RWPE2 (cell line): ENCODE data around the gene PRLHR.
A peak's percentile ranks its signal among the peaks of the same experiment; 100 is the strongest.

Experiments
- ATAC-seq: fragments of 200-7000 bp; cut with Tn5 transposase; 3 replicates; pipeline ENCODE4 v1.9.1; 2021; ENCODE audit warnings: low read depth
- DNase-seq: peaks from one replicate; pipeline ENCODE4 v3.0.0-alpha.2; 2020; ENCODE audit warnings: low spot score
- H3K27ac ChIP-seq: fragments of 450-650 bp; 2 replicates; pipeline ENCODE4 v1.5.1; 2017; ENCODE audit warnings: mild to moderate bottlenecking; ENCODE audit not compliant: poor library complexity, severe bottlenecking
- H3K27me3 ChIP-seq: fragments of 250-450 bp; sonication (Bioruptor Pico); 2 replicates; pipeline ENCODE4 v1.5.1; 2021; ENCODE audit warnings: mild to moderate bottlenecking, moderate library complexity; ENCODE audit not compliant: insufficient read depth, poor library complexity, severe bottlenecking
- H3K36me3 ChIP-seq: fragments of 250-450 bp; sonication (Bioruptor Pico); 2 replicates; pipeline ENCODE4 v1.5.1; 2020; ENCODE audit warnings: low read depth, mild to moderate bottlenecking, moderate library complexity
- H3K4me1 ChIP-seq: fragments of 250-450 bp; sonication (Bioruptor Pico); 2 replicates; pipeline ENCODE4 v1.5.1; 2021; ENCODE audit warnings: mild to moderate bottlenecking, moderate library complexity; ENCODE audit not compliant: insufficient read depth, poor library complexity, severe bottlenecking
- H3K4me3 ChIP-seq: fragments of 250-450 bp; sonication (Bioruptor Pico); 2 replicates; pipeline ENCODE4 v1.5.1; 2021; ENCODE audit warnings: mild to moderate bottlenecking, moderate library complexity; ENCODE audit not compliant: severe bottlenecking
- H3K9me3 ChIP-seq: fragments of 250-450 bp; sonication (Bioruptor Pico); 2 replicates; pipeline ENCODE4 v1.5.1; 2021; ENCODE audit warnings: mild to moderate bottlenecking, moderate library complexity; ENCODE audit not compliant: severe bottlenecking
- TF ChIP-seq, protein P1 (sequence below): fragments of 450-650 bp; IDR thresholded peaks from one replicate; pipeline ENCODE4 v1.5.1; 2017; ENCODE audit warnings: mild to moderate bottlenecking, moderate library complexity; ENCODE audit not compliant: poor library complexity, severe bottlenecking

The PRLHR gene

DNA sequence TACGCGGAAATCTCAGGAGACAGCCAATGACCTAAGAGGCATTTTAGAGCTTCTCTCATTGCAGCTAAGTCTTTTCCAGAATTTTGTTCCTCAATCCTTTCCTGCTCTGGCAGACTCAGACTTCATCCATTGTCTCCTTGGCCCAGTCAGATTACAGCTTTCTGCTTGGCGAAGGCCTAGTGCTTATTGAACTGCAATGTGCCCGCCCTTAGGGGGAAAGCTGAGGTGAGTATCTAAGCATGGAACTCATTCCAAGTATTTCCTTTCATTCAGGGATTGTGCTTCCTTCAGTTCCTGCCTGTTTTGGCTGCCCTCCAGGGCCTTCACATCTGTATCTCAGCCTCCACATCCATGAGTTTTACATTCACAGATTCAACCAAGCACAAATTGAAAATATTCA lies 37.5 kb downstream of the PRLHR start:
- Histone ChIP-seq H3K4me1 (no peaks in the 10 kb centered on the region), H3K27me3 (peaks cover 11% of the 10 kb centered on the region), H3K36me3 (no peaks in the 10 kb centered on the region), H3K9me3 (peaks cover 2% of the 10 kb centered on the region), H3K27ac (no peak overlapping the region), H3K4me3 (no peak overlapping the region)
- peak; percentile 40; the same call in 2 of the 3 replicates for ATAC-seq
- TF ChIP-seq, protein P1, sequence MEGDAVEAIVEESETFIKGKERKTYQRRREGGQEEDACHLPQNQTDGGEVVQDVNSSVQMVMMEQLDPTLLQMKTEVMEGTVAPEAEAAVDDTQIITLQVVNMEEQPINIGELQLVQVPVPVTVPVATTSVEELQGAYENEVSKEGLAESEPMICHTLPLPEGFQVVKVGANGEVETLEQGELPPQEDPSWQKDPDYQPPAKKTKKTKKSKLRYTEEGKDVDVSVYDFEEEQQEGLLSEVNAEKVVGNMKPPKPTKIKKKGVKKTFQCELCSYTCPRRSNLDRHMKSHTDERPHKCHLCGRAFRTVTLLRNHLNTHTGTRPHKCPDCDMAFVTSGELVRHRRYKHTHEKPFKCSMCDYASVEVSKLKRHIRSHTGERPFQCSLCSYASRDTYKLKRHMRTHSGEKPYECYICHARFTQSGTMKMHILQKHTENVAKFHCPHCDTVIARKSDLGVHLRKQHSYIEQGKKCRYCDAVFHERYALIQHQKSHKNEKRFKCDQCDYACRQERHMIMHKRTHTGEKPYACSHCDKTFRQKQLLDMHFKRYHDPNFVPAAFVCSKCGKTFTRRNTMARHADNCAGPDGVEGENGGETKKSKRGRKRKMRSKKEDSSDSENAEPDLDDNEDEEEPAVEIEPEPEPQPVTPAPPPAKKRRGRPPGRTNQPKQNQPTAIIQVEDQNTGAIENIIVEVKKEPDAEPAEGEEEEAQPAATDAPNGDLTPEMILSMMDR: no peak
- DNase-seq: no peak

DNA sequence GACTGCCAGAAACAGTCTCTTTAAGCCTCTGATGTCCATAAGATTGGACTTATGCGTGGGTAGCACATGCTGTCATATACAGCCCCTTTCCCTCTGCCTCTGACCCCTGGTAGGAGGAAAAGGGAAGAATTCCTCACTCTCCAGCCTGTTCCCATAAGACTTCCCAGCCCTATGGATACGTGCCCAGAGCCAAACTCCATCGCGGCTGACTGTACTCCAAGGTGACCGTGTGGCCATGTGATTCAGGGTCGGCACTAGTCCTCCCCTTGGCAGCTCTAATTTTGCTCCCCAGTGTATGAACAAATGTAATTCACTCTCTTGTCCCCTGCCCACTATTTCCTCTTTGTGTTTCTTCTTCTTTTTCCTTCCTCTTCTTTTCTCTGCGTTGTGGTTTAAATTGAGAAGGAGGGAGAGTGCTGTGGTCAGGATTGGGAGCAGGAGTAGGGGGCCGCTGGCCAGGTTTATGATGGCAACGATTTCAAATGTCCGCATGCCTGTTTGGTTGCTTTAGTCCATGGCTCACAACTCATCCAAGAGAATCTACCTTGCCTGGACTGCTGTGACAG lies 43.8 kb downstream of the PRLHR start:
- Histone ChIP-seq H3K27ac (no peak overlapping the region), H3K4me3 (no peak overlapping the region), H3K36me3 (no peaks in the 10 kb centered on the region), H3K4me1 (no peaks in the 10 kb centered on the region), H3K9me3 (no peaks in the 10 kb centered on the region), H3K27me3 (peaks cover 11% of the 10 kb centered on the region)
- ATAC-seq (no peak), DNase-seq (no peak)
- TF ChIP-seq, protein P1: no peak

DNA sequence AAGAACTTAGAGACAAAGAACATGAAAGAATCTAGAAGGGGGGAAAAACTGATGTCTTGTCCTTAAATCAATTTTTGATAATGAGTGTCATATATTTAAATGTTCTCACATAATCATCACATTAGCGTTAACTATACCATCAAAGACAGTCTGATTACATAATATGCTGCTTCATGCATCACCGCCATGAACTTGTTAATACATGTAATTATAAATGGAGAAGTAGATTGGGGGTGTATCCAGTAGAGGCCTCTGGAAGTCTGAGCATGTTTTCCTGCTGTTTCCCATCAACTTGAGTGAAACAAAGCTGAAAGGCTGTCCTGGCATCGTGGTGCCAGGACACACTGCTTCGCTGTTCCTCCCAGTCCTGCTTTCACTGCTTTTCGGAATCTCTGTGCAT lies 48.2 kb downstream of the PRLHR start:
- DNase-seq: no peak
- H3K4me1 ChIP-seq: no peaks in the 10 kb centered on the region
- no peak for ATAC-seq
- H3K36me3 ChIP-seq: no peaks in the 10 kb centered on the region
- no peak overlapping the region for H3K27ac ChIP-seq
- TF ChIP-seq, protein P1: no peak
- H3K4me3 ChIP-seq: no peak overlapping the region
- H3K9me3 ChIP-seq: no peaks in the 10 kb centered on the region
- no peaks in the 10 kb centered on the region for H3K27me3 ChIP-seq

DNA sequence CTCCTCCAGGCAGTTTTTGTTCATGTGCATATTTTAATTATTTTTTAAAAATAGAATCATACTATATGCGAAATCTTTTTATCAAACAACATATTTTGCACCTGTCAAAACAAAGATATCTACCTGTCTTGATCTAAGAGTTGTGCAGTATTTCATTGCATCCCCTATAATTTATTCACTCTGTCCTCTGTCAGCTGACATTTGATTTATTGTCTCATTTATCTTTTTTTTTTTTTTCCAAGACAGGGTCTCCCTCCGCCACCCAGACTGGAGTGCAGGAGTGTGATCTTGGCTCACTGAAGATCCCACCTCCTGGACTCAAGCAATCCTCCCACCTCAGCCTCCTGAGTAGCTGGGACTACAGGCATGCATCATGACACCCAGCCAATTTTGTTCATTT lies 49.0 kb downstream of the PRLHR start:
- no peaks in the 10 kb centered on the region for H3K27me3 ChIP-seq
- H3K36me3 ChIP-seq: no peaks in the 10 kb centered on the region
- no peak overlapping the region for H3K4me3 ChIP-seq
- ATAC-seq (no peak), DNase-seq (no peak)
- H3K27ac ChIP-seq: no peak overlapping the region
- TF ChIP-seq, protein P1: no peak
- no peaks in the 10 kb centered on the region for H3K9me3 ChIP-seq
- no peaks in the 10 kb centered on the region for H3K4me1 ChIP-seq

DNA sequence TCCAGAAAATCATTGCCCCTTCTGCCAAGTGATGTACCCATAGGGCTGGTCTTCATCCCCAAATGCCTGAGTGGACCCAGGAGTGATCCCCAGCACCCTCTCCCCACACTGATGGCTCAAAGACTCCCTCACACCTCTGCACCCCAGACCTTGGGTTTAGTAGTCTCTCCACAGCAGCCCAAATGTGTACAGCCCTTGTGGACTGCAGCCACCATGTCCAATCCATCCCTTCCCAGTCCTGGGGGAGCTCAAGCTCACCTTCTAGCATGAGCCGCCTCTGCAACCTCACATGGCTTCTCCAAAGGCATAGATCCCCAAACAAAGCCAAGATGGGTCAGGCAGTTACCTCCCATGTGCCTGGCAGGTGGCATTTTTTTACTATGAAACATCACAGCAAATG lies 50.1 kb downstream of the PRLHR start:
- H3K27me3 ChIP-seq: no peaks in the 10 kb centered on the region
- TF ChIP-seq, protein P1: no peak
- H3K4me3 ChIP-seq: no peak overlapping the region
- ATAC-seq (no peak), DNase-seq (no peak)
- no peaks in the 10 kb centered on the region for H3K9me3 ChIP-seq
- H3K36me3 ChIP-seq: no peaks in the 10 kb centered on the region
- no peak overlapping the region for H3K27ac ChIP-seq
- H3K4me1 ChIP-seq: no peaks in the 10 kb centered on the region
